Right renal pelvis (tissue), 4 donors: ENCODE results near the gene SCYGR5. TPM values are rescaled to one million over a fixed set of nuclear protein-coding genes. Genes with fewer than 3 reads are reported as not detected.
"Not testable (repeated sequence)": the region's sequence is repeated elsewhere in the genome, so short reads cannot be mapped to it uniquely, and the experiment has no call there.

ENCODE experiments used
- DNase-seq, 4 donors: peaks; one replicate each; pipeline ENCODE4 v3.0.0-alpha.2; 2013; ENCODE audit warnings: low read depth in 4 of 4, low spot score in 3 of 4, missing footprints in 1 of 4
- polyA plus RNA-seq, 4 donors: library from polyadenylated mRNA; unstranded; fragments of 120-200 nt; gene quantifications; one replicate each; pipeline ENCODE4 v1.2.1, GENCODE V29; 2013; ENCODE audit not compliant: insufficient read length in 4 of 4

Gene SCYGR5, protein sequence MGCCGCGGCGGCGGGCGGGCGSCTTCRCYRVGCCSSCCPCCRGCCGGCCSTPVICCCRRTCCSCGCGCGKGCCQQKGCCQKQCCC
- polyA plus RNA-seq = not detected

GRCh38 chr2:227666631-227667170 is at the start of gene SCYGR5:
Gene SCYGR5, plus strand, starts transcription at chr2:227666804. Its CDS starts 0 bp downstream, at chr2:227666804.
- not testable (repeated sequence) for DNase-seq

DNA sequence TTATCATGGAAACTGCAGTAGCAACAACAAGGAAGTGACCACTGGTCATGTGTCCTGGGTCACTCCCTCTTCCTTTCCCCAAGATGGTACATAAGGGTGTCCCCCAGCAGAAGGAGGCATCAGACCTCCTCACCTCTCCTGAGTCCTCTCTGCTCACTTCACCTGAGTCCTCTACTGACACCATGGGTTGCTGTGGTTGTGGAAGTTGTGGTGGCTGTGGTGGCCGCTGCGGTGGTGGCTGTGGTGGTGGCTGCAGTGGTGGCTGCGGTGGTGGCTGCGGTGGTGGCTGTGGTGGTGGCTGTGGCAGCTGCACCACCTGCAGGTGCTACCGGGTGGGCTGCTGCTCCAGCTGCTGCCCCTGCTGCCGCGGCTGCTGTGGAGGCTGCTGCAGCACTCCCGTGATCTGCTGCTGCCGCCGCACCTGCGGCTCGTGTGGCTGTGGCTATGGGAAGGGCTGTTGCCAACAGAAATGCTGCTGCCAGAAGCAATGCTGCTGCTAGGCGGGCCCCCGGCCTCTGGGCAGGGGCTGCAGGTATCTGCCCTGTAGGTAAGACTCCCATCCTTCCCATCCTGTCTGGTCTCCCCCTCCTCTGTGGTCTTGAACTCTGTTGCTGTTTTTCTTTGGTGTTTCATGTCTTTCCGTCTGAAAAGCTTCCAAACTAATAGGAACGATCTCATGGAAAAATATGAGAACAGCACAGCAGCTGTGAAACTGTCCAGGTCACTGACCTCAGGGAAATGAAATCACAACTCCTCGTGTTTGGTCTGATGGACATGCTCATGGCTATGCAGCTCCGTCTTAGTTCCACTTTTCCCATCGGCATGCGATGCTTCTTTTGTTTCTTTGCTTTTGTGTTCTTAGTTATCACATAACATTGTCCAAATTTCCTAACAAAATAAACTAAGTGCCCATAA is 49.0 kb upstream of the SCYGR5 start, which contains the start of gene SCYGR4:
SCYGR4 (plus strand) TSS at position 183 of the 915 bp plus-strand sequence; CDS start at position 183, 0 bp downstream.
- no peak for DNase-seq

DNA sequence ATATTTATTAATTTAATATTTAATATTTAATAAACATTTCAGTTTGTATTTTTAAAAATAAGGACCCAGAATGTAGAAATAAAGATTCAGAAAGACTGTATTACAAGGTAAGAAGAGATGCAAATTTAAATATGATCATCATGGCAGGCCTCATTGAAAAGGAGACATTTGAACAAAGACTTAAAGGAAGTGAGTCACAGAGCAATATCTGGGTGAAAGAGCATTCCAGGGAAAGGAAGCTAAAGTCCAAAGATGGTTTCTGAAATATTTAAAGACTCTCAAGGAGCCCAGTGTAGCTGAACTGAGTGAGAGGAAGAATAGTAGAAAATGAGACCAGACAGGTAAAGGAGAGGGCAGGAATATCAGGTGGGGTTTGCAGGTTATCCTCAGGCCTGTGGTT is 43.4 kb upstream of the SCYGR5 start:
- DNase-seq = no peak

DNA sequence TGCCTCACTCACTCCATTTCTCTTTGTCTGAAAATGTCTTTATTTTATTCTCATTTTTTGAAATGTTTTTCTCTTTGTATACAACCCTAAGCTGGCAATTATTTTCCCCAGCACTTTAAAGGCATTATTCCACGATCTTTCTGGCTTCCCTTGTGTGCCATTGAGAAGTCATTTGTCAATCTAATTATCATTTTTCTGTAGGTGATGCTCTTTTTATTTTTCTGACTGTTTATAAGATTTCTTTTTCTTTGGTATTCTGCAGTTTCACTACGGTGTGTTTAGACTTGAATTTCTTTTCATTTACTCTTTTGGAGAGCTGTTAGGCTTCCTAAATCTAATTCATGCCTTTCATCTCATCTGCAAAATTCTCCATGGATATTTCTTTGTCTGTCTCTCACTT is 41.2 kb upstream of the SCYGR5 start:
- DNase-seq = no peak

- DNase-seq = no peak
Observed at GRCh38 chr2:227626580-227627151, 39.9 kb upstream of the SCYGR5 start.

- DNase-seq = no peak
Observed at GRCh38 chr2:227627769-227628168, 38.8 kb upstream of the SCYGR5 start.

DNA sequence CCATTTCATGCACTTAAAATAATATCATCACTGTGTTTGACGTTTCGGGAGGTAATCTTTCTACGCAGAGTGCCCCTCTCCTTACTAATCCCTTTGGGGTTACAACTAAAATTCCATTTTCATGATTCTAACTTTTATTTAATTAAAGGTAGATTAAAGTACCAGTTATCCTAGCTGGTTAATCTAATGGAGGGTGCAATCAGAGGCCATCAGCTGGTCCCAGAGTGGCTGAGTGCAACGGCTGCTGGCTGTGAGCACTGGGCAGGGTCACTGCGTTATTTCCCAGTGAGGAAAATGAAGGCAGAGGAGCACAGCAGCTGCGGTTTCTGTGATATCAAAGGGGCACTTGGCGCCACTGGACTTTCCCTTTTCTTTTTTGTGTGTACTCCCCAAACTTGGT is 37.2 kb upstream of the SCYGR5 start:
- DNase-seq = no peak

DNA sequence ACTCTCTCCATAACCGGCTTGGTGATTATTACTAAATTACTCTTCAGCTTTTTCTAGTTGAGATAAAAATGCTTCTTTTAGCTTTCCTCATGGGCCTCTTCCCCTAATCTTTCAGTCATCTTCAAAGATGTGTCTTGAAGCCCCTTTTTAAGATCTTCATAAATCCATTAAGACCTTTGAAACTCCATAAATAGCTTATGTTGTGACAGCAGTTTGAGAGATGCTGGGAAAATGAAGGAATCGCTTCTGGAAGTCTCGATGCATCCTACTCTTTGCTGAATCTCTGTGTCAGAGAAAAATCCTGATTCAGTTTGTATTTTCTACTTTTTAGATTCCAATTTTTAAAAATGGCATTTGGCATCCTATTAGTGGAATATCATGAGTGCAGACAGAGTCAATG is 36.3 kb upstream of the SCYGR5 start:
- no peak for DNase-seq

DNA sequence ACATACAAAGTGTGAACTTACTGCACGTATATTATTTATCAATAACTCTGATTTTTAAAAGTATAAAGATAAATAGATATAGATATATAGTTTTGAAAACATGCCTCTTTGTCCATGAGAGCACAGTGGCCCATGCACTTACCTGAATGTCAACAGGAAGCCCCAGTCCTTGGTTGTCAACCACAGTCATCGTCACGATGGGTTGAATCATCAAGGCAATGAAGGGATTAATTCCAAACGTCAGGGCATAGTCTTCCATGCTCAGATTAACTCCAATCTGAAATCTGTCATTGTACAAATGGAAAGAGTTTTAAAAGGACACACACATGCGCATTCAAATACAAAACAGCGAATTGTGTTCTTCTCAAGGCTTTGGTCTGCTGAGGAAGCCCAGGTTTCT is 33.8 kb upstream of the SCYGR5 start:
- DNase-seq = no peak

DNA sequence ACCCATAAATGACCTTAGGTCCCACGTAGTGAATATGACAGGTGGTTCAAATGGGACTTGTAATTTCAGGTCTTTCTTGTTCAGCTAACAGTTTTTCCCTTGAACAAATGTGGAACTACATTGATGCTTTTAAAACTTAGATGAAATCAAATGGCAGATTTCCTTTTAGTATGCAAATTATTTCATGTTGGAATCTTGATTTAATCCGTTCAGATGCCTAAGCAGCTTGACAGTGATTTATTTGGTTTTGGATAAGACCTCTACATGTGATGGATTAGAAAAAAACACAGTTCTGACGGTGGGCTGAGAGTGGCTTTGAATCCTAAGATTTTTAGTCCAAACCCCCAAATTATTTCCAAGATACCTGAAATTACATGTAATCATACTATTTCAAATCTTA is 32.4 kb upstream of the SCYGR5 start:
- no peak for DNase-seq

DNA sequence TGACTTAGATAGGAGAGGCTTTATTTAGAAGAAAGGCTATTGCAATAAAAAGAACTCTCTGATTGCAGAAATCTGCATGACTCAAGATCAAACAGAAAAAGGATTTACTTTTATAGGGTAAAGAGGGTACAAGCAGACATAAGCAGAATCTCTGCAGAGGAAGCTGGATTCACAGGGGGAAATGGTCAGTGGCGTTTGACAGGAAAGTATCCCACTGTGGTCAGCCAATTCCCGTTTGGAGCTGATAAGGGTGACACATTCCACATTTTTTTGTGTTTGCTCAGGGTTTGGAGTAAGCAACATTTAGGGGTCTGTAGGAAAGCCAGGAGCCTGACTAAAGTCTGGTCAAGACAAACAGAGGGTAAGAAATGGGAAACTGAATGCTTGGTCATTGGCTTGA is 23.9 kb upstream of the SCYGR5 start:
- no peak for DNase-seq

DNA sequence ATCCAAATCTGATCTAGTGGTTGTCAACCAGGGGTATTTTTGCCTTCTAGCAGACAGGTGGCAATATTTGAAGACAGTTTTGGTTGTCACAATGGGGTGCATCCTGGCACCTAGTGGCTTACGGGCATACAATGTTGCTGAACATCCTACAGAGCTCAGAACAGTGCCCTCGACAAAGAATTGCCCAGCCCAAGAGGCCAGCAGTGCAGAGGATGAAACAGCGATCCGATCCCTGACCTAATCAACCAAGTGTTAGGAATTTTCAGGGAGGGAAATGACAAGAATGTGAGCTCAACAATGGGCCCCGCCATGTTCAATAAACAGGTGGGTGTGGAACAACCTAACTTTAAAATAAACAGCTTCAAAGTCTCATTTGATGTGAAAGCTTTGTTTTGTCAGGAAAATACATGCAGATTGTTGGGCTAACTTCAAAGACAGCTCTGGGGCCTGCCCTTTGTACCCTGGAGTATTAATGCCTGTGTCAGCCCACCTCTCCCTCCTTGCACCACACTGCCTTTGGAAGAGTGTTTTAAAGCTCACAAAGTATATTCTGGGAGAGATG is 22.5 kb upstream of the SCYGR5 start:
- no peak for DNase-seq

GRCh38 chr2:227653419-227653818 is 13.2 kb upstream of the SCYGR5 start:
- no peak for DNase-seq

DNA sequence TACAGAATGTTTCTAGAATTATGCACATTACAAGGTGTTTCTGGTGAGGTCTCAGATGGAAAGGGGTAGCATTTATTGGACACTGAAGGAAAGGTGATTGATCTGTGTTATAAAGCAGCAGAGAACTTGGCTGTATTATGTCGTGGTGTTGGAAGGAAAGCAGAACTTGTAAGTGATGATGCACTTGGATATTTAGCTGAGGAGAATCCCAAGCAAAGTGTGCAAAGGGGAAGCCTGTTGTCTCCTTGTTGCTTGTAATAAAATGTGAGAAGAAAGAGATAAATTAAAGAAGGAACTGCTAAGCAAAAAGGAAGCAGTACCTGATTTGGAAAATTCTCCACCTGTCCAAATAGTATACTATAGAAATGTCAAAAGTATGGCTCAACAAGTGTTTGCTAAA is 12.2 kb upstream of the SCYGR5 start:
- DNase-seq = no peak

- DNase-seq = no peak
Observed at GRCh38 chr2:227655454-227655853, 11.2 kb upstream of the SCYGR5 start.

- no peak for DNase-seq
Observed at GRCh38 chr2:227657199-227657845, 9.3 kb upstream of the SCYGR5 start.

DNA sequence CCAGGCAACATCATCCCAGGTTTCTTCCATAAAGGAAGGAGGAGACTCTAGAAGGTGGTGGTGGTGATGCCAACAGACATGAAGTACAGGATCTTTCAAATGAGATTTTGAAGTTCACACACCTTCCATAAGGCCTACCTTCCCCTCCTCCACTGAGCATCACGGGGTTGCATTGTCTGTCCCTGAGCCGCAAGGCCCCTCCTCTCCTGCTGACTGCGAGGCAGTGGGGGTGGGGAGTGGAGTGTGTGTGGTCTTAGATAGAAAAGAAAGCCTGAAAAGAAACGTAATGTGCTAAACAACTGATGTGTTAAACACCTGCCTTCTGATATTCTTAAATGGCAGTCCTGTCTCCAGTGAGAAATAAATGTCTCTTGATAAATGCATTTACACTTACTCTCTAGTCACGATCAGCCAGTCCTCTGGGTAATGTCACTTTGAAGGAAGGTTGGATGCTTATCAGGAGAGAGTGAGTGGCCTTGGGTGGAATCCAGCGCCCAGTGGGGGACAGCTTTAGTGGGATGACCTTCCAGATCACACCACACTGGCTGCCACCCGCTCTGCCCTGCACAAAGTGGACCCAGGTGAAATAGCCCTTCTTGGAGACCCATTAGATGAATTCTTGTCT is 5.5 kb upstream of the SCYGR5 start:
- no peak for DNase-seq

- no peak for DNase-seq
Observed at GRCh38 chr2:227661827-227662226, 4.8 kb upstream of the SCYGR5 start.

GRCh38 chr2:227665189-227665940 is 1.2 kb upstream of the SCYGR5 start:
- no peak for DNase-seq
